ENCODE measurements around the gene TSPAN1. TPM values are rescaled to one million over a fixed set of nuclear protein-coding genes. Genes with fewer than 3 reads are reported as not detected.

The TSPAN1 gene
- total and polyA plus RNA-seq, 11 donors = 0.63 to 5.5 (median 1.1) TPM

GRCh38 chr1:46206399-46206798 lies 31.5 kb downstream of the TSPAN1 start:
- TF ChIP-seq CTCF (IDR thresholded peaks at IDR 0.05) = no peak
- TF ChIP-seq POLR2A (IDR thresholded peaks at IDR 0.05) = no peak
- DNase-seq = no peak
- intact Hi-C loops (cut with DNase I) = no loop called here
- H3K9me3 ChIP-seq = no peaks in the 10 kb centered on the region
- peaks cover 0 to 23% (median 0%) of the 10 kb centered on the region in 9 donors for H3K36me3 ChIP-seq
- no peaks in the 10 kb centered on the region for H3K27me3 ChIP-seq
- no peak overlapping the region for H3K4me3 ChIP-seq
- 75 to 89% (median 85%) methylated on average over 2 of the region's 2 CpGs for WGBS, 4 donors
- ATAC-seq = no peak
- peaks cover 0 to 40% (median 29%) of the 10 kb centered on the region in 12 donors for H3K4me1 ChIP-seq
- peak overlapping the region; percentile 60 to 99 (median 92) for H3K27ac ChIP-seq

- no peaks in the 10 kb centered on the region for H3K9me3 ChIP-seq
- no peak for DNase-seq
- WGBS, 4 donors = 90 to 99% (median 94%) methylated on average over 3 of the region's 3 CpGs
- no peaks in the 10 kb centered on the region for H3K27me3 ChIP-seq
- TF ChIP-seq CTCF (IDR thresholded peaks at IDR 0.05) (no peak), POLR2A (IDR thresholded peaks at IDR 0.05) (no peak)
- intact Hi-C loops (cut with DNase I) = no loop called here
- H3K36me3 ChIP-seq = peaks cover 0 to 23% (median 0%) of the 10 kb centered on the region in 9 donors
- no peak overlapping the region for H3K4me3 ChIP-seq
- peaks cover 0 to 19% (median 12%) of the 10 kb centered on the region in 12 donors for H3K4me1 ChIP-seq
- peak overlapping the region in 1 of 12 donors; percentile 37 for H3K27ac ChIP-seq
- no peak for ATAC-seq
Measured at GRCh38 chr1:46210561-46210960, 35.7 kb downstream of the TSPAN1 start.

- H3K36me3 ChIP-seq = peaks cover 0 to 23% (median 0%) of the 10 kb centered on the region in 9 donors
- no peaks in the 10 kb centered on the region for H3K27me3 ChIP-seq
- TF ChIP-seq CTCF (IDR thresholded peaks at IDR 0.05) (no peak), POLR2A (IDR thresholded peaks at IDR 0.05) (no peak)
- no peaks in the 10 kb centered on the region for H3K9me3 ChIP-seq
- intact Hi-C loops (cut with DNase I) = no loop called here
- no peak for DNase-seq
- WGBS, 4 donors = 44 to 70% (median 52%) methylated on average over 2 of the region's 2 CpGs
- no peak overlapping the region for H3K4me3 ChIP-seq
- peak in 1 of 4 donors; percentile 32 for ATAC-seq
- peak overlapping the region in 2 of 12 donors; percentile 34 to 37 for H3K27ac ChIP-seq
- peaks cover 0 to 14% (median 7%) of the 10 kb centered on the region in 12 donors for H3K4me1 ChIP-seq
Measured at GRCh38 chr1:46211051-46211450, 36.2 kb downstream of the TSPAN1 start.

- no peak overlapping the region for H3K27ac ChIP-seq
- H3K27me3 ChIP-seq = no peaks in the 10 kb centered on the region
- no peak for TF ChIP-seq POLR2A (IDR thresholded peaks at IDR 0.05)
- TF ChIP-seq CTCF (IDR thresholded peaks at IDR 0.05) = no peak
- intact Hi-C loops (cut with DNase I) = no loop called here
- no peaks in the 10 kb centered on the region for H3K9me3 ChIP-seq
- peaks cover 0 to 3% (median 0%) of the 10 kb centered on the region in 12 donors for H3K4me1 ChIP-seq
- no peak for DNase-seq
- ATAC-seq = no peak
- no peak overlapping the region for H3K4me3 ChIP-seq
- H3K36me3 ChIP-seq = peaks cover 0 to 19% (median 0%) of the 10 kb centered on the region in 9 donors
Measured at GRCh38 chr1:46215504-46215903, 40.6 kb downstream of the TSPAN1 start.

All from heart left ventricle (tissue), 16 donors.